ENCODE measurements around the gene SETD5. TPM values are rescaled to one million over a fixed set of nuclear protein-coding genes. Genes with fewer than 3 reads are reported as not detected.
A peak's percentile ranks its signal among the peaks of the same experiment; 100 is the strongest.

SETD5 gene
- total and polyA plus RNA-seq, 11 donors: 28.2 to 84.2 (median 47.6) TPM

DNA sequence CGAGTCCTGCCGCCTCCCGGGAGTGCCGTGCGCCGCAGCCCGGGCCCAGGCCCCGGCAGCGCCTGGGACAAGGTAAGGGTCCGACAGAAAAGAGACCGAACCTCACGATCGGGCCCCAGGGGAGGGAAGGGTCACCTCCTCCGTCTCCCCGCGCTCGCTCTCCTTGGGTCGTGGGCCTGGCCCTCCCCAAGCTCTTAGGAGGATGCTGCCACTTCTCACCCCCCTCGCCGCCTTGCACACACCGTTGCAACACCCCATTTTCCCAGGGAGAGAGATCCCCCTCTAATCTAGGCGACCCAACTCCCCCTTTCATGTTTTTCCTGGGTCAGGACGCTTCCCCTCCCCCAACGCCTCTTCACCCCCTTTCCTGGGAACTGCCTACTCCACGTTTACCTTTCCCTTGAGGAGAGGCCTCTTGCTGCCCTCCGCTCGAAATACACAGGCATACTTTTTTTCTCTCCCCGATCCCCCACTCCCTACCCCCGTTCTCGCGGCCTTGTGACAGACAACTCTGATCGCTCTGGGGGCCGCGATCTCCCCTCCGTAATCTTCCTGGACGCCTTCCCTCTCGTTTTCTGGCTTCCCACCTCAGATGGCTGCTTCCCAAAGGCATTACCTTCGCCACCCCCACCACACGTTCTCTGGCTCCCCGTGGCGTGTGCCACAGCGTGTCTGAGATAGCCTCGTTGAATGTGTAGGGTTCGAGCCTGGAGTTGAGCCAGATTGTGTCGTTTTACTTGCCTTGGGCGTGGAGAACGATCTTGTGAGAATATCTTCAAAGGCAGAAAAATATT lies 688 bp downstream of the SETD5 start:
- H3K36me3 ChIP-seq: peaks cover 0 to 23% (median 18%) of the 10 kb centered on the region in 9 donors
- H3K27me3 ChIP-seq: no peaks in the 10 kb centered on the region
- intact Hi-C loops (cut with DNase I): loop anchor here in 6 of 10 donors (2.0 to 5.0 kb wide), 3 partner anchors 25 to 36 kb away; partner anchors contain the start of gene THUMPD3 (in 5 of the 6)
- TF ChIP-seq, protein P1, sequence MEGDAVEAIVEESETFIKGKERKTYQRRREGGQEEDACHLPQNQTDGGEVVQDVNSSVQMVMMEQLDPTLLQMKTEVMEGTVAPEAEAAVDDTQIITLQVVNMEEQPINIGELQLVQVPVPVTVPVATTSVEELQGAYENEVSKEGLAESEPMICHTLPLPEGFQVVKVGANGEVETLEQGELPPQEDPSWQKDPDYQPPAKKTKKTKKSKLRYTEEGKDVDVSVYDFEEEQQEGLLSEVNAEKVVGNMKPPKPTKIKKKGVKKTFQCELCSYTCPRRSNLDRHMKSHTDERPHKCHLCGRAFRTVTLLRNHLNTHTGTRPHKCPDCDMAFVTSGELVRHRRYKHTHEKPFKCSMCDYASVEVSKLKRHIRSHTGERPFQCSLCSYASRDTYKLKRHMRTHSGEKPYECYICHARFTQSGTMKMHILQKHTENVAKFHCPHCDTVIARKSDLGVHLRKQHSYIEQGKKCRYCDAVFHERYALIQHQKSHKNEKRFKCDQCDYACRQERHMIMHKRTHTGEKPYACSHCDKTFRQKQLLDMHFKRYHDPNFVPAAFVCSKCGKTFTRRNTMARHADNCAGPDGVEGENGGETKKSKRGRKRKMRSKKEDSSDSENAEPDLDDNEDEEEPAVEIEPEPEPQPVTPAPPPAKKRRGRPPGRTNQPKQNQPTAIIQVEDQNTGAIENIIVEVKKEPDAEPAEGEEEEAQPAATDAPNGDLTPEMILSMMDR (IDR thresholded peaks at IDR 0.05): no peak
- TF ChIP-seq POLR2A (IDR thresholded peaks at IDR 0.05): no peak
- ATAC-seq (peak in 1 of 4 donors; percentile 0), DNase-seq (peak; percentile 34 to 65 (median 48))
- H3K4me1 ChIP-seq: peaks cover 26 to 74% (median 66%) of the 10 kb centered on the region in 12 donors
- 0 to 1% (median 1%) methylated on average over 36 to 47 of the region's 47 CpGs for WGBS, 4 donors
- H3K9me3 ChIP-seq: no peaks in the 10 kb centered on the region
- peak overlapping the region; percentile 95 to 99 (median 99) for H3K27ac ChIP-seq
- H3K4me3 ChIP-seq: peak overlapping the region; percentile 70 to 98 (median 89)

- Histone ChIP-seq H3K27ac (peak overlapping the region; percentile 95 to 99 (median 99)), H3K4me3 (peak overlapping the region; percentile 70 to 98 (median 89)), H3K9me3 (no peaks in the 10 kb centered on the region), H3K4me1 (peaks cover 26 to 76% (median 68%) of the 10 kb centered on the region in 12 donors), H3K36me3 (peaks cover 0 to 16% (median 11%) of the 10 kb centered on the region in 9 donors), H3K27me3 (no peaks in the 10 kb centered on the region)
- no peak for TF ChIP-seq POLR2A (IDR thresholded peaks at IDR 0.05)
- TF ChIP-seq, protein P1 (IDR thresholded peaks at IDR 0.05): no peak
- intact Hi-C loops (cut with DNase I): loop anchor here in 5 of 10 donors (2.0 to 5.0 kb wide), 2 partner anchors 24 to 37 kb away; partner anchors contain the start of gene THUMPD3 (in 4 of the 5)
- DNase-seq (no peak), ATAC-seq (no peak)
- 0% methylated on average over 7 of the region's 7 CpGs for WGBS, 4 donors
Measured at GRCh38 chr3:9398700-9399336, 1.4 kb downstream of the SETD5 start.

GRCh38 chr3:9399337-9399703 lies 1.9 kb downstream of the SETD5 start:
- Histone ChIP-seq H3K4me1 (peaks cover 26 to 76% (median 69%) of the 10 kb centered on the region in 12 donors), H3K4me3 (peak overlapping the region; percentile 70 to 98 (median 89)), H3K27me3 (no peaks in the 10 kb centered on the region), H3K27ac (peak overlapping the region in 11 of 12 donors; percentile 95 to 99 (median 99)), H3K9me3 (no peaks in the 10 kb centered on the region), H3K36me3 (peaks cover 0 to 12% (median 6%) of the 10 kb centered on the region in 9 donors)
- WGBS, 4 donors: 1 to 4% (median 1%) methylated on average over 2 of the region's 2 CpGs
- intact Hi-C loops (cut with DNase I): loop anchor here in 5 of 10 donors (2.0 to 5.0 kb wide), 2 partner anchors 23 to 37 kb away; partner anchors contain the start of gene THUMPD3 (in 4 of the 5)
- no peak for ATAC-seq
- no peak for DNase-seq
- TF ChIP-seq, protein P1 (IDR thresholded peaks at IDR 0.05): no peak
- no peak for TF ChIP-seq POLR2A (IDR thresholded peaks at IDR 0.05)
